ENCODE data around the gene YBX3. TPM values are rescaled to one million over a fixed set of nuclear protein-coding genes. Genes with fewer than 3 reads are reported as not detected.

Gene YBX3
- total RNA-seq, 1 experiment from 2014 or later = 315 TPM

DNA sequence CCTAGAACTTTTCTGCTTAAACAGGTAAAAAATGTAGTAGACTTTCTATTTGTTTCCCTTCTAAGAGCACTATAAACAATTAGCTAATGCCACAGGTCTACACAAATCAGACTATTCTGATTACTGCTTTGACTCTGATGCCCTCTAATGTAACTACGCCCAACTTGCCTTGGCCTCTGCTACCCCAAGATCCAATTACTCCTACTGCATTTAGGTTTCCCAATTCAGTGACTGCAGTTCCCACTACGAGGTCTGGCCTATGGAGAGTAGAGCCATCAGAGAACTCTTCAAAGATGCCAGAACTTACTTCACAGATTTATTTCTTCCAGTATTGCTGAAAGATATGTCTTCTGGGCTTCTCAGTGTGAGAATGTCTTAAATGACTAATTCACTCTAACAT, 34.0 kb downstream of the YBX3 start:
- Mint-ChIP-seq H3K4me3 (ENCODE audit: unreplicated experiment) (no peak overlapping the region), H3K27ac (ENCODE audit: unreplicated experiment) (no peak overlapping the region), H3K36me3 (ENCODE audit: insufficient read depth, unreplicated experiment) (no peaks in the 10 kb centered on the region), H3K9me3 (ENCODE audit: unreplicated experiment) (no peaks in the 10 kb centered on the region), H3K27me3 (ENCODE audit: insufficient read depth, unreplicated experiment) (no peaks in the 10 kb centered on the region), H3K4me1 (ENCODE audit: low read depth, unreplicated experiment) (no peaks in the 10 kb centered on the region)
- no peaks in the 10 kb centered on the region for H3K36me3 ChIP-seq (ENCODE audit: control insufficient read depth, insufficient read depth, low read length)
- TF ChIP-seq, protein P1, sequence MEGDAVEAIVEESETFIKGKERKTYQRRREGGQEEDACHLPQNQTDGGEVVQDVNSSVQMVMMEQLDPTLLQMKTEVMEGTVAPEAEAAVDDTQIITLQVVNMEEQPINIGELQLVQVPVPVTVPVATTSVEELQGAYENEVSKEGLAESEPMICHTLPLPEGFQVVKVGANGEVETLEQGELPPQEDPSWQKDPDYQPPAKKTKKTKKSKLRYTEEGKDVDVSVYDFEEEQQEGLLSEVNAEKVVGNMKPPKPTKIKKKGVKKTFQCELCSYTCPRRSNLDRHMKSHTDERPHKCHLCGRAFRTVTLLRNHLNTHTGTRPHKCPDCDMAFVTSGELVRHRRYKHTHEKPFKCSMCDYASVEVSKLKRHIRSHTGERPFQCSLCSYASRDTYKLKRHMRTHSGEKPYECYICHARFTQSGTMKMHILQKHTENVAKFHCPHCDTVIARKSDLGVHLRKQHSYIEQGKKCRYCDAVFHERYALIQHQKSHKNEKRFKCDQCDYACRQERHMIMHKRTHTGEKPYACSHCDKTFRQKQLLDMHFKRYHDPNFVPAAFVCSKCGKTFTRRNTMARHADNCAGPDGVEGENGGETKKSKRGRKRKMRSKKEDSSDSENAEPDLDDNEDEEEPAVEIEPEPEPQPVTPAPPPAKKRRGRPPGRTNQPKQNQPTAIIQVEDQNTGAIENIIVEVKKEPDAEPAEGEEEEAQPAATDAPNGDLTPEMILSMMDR (IDR thresholded peaks at IDR 0.05; ENCODE audit: insufficient read depth in 1 of 2, low read depth in 1 of 2, low read length in 1 of 2, severe bottlenecking in 1 of 2, unreplicated experiment in 1 of 2) = no peak
- DNase-seq = no peak
- ChIA-PET CTCF (no interaction called here), POLR2A (no interaction called here)
- BruUV-seq (replicated peaks) = no TSS peak
- H3K4me1 ChIP-seq = no peaks in the 10 kb centered on the region
- H3K9me3 ChIP-seq = no peaks in the 10 kb centered on the region
- no peak overlapping the region for H3K4me3 ChIP-seq (ENCODE audit: low read depth, low read length)
- no peaks in the 10 kb centered on the region for H3K27me3 ChIP-seq (replicated peaks; ENCODE audit: control insufficient read depth, insufficient read depth, low read length)
- intact Hi-C loops (cut with micrococcal nuclease; ENCODE audit: unreplicated experiment) = no loop called here

GRCh38 chr12:10688042-10688441, 35.1 kb downstream of the YBX3 start:
- no peaks in the 10 kb centered on the region for H3K4me1 ChIP-seq
- H3K9me3 Mint-ChIP-seq (ENCODE audit: unreplicated experiment) = no peaks in the 10 kb centered on the region
- H3K27me3 ChIP-seq (replicated peaks; ENCODE audit: control insufficient read depth, insufficient read depth, low read length) = no peaks in the 10 kb centered on the region
- H3K27ac Mint-ChIP-seq (ENCODE audit: unreplicated experiment) = no peak overlapping the region
- H3K36me3 ChIP-seq (ENCODE audit: control insufficient read depth, insufficient read depth, low read length) = no peaks in the 10 kb centered on the region
- H3K9me3 ChIP-seq = no peaks in the 10 kb centered on the region
- no peak overlapping the region for H3K4me3 Mint-ChIP-seq (ENCODE audit: unreplicated experiment)
- no peaks in the 10 kb centered on the region for H3K27me3 Mint-ChIP-seq (ENCODE audit: insufficient read depth, unreplicated experiment)
- DNase-seq = no peak
- POLR2A ChIA-PET = no interaction called here
- intact Hi-C loops (cut with micrococcal nuclease; ENCODE audit: unreplicated experiment) = no loop called here
- TF ChIP-seq, protein P1 (IDR thresholded peaks at IDR 0.05; ENCODE audit: insufficient read depth in 1 of 2, low read depth in 1 of 2, low read length in 1 of 2, severe bottlenecking in 1 of 2, unreplicated experiment in 1 of 2) = no peak
- CTCF ChIA-PET = no interaction called here
- no peak overlapping the region for H3K4me3 ChIP-seq (ENCODE audit: low read depth, low read length)
- no TSS peak for BruUV-seq (replicated peaks)
- H3K36me3 Mint-ChIP-seq (ENCODE audit: insufficient read depth, unreplicated experiment) = no peaks in the 10 kb centered on the region
- H3K4me1 Mint-ChIP-seq (ENCODE audit: low read depth, unreplicated experiment) = no peaks in the 10 kb centered on the region

GRCh38 chr12:10673659-10674384, 49.3 kb downstream of the YBX3 start, which contains the start of gene STYK1:
Gene STYK1, minus strand, starts transcription at chr12:10674052. Its CDS starts 39,434 bp downstream, at chr12:10634618.
- H3K27ac Mint-ChIP-seq (ENCODE audit: unreplicated experiment) = peak within 1 kb of the TSS; percentile 58
- BruUV-seq (replicated peaks) = no TSS peak
- DNase-seq = peak; percentile 86 to 92
- H3K4me1 Mint-ChIP-seq (ENCODE audit: low read depth, unreplicated experiment) = peaks cover 7% of the 10 kb centered on the region
- no peaks in the 10 kb centered on the region for H3K36me3 Mint-ChIP-seq (ENCODE audit: insufficient read depth, unreplicated experiment)
- TF ChIP-seq, protein P1 (IDR thresholded peaks at IDR 0.05; ENCODE audit: insufficient read depth in 1 of 2, low read depth in 1 of 2, low read length in 1 of 2, severe bottlenecking in 1 of 2, unreplicated experiment in 1 of 2) = peak; percentile 98 to 99
- peak within 1 kb of the TSS; percentile 76 for H3K4me3 Mint-ChIP-seq (ENCODE audit: unreplicated experiment)
- no peaks in the 10 kb centered on the region for H3K9me3 Mint-ChIP-seq (ENCODE audit: unreplicated experiment)
- no peaks in the 10 kb centered on the region for H3K9me3 ChIP-seq
- H3K4me1 ChIP-seq = peaks cover 3% of the 10 kb centered on the region; the same call in 1 of the 2 replicates
- peak within 1 kb of the TSS; percentile 60 for H3K4me3 ChIP-seq (ENCODE audit: low read depth, low read length)
- ChIA-PET CTCF (no interaction called here), POLR2A (interaction anchor here (0.6 to 0.7 kb wide), 2 partner anchors 39 to 102 kb away, joined by 5 to 7 read pairs; no protein-coding TSS in a partner anchor)
- peaks cover 3% of the 10 kb centered on the region for H3K27me3 Mint-ChIP-seq (ENCODE audit: insufficient read depth, unreplicated experiment)
- intact Hi-C loops (cut with micrococcal nuclease; ENCODE audit: unreplicated experiment) = loop anchor here (1.0 to 2.0 kb wide), 9 partner anchors 41 to 439 kb away; partner anchors contain the start of gene MAGOHB
- no peaks in the 10 kb centered on the region for H3K36me3 ChIP-seq (ENCODE audit: control insufficient read depth, insufficient read depth, low read length)
- no peaks in the 10 kb centered on the region for H3K27me3 ChIP-seq (replicated peaks; ENCODE audit: control insufficient read depth, insufficient read depth, low read length)
